ENCODE results near the gene BARD1. TPM values are rescaled to one million over a fixed set of nuclear protein-coding genes. Genes with fewer than 3 reads are reported as not detected.
"Not testable (repeated sequence)": the region's sequence is repeated elsewhere in the genome, so short reads cannot be mapped to it uniquely, and the experiment has no call there.

Gene BARD1
- total RNA-seq, 4 donors from 2014 or later: 7.5 to 25.0 (median 17.7) TPM

- intact Hi-C loops (cut with DNase I): no loop called here
- no peak for DNase-seq
- H3K9me3 ChIP-seq: no peaks in the 10 kb centered on the region
- H3K4me3 ChIP-seq: no peak overlapping the region
- H3K27me3 ChIP-seq: no peaks in the 10 kb centered on the region
- WGBS, 2 donors: 81 to 84% methylated on average over 1 of the region's 1 CpG
- no peak overlapping the region for H3K27ac ChIP-seq
- no peaks in the 10 kb centered on the region for H3K4me1 ChIP-seq
- peaks cover 0 to 22% (median 0%) of the 10 kb centered on the region in 3 donors for H3K36me3 ChIP-seq
- TF ChIP-seq CTCF (IDR thresholded peaks at IDR 0.05) (no peak), POLR2A (IDR thresholded peaks at IDR 0.05) (no peak)
Measured at GRCh38 chr2:214796911-214797310, 12.6 kb downstream of the BARD1 start.

DNA sequence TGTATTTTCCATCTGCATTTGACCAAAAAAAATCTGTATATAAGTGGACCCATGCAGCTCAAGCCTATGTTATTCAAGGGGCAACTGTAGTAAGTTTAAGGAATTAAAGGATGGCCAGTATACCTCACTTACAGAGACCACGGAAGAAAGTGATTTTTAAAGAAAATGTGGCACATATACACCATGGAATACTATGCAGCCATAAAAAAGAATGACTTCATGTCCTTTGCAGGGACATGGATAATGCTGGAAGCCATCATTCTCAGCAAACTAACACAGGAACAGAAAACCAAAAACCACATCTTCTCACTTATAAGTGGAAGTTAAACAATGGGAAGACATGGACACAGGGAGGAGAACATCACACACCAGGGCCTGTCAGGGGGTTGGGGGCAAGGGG, 26.3 kb downstream of the BARD1 start:
- DNase-seq; H3K4me3 ChIP-seq; H3K27ac ChIP-seq; intact Hi-C loops (cut with DNase I); H3K9me3 ChIP-seq; H3K4me1 ChIP-seq; H3K27me3 ChIP-seq: not testable (repeated sequence)
- peaks cover 0 to 50% (median 0%) of the 10 kb centered on the region in 3 donors for H3K36me3 ChIP-seq
- WGBS, 2 donors: 88 to 100% methylated on average over 1 of the region's 1 CpG

- H3K36me3 ChIP-seq: peaks cover 0 to 53% (median 0%) of the 10 kb centered on the region in 3 donors
- 100% methylated on average over 1 of the region's 1 CpG for WGBS, 2 donors
- H3K27ac ChIP-seq: no peak overlapping the region
- no peak for DNase-seq
- intact Hi-C loops (cut with DNase I): no loop called here
- no peaks in the 10 kb centered on the region for H3K27me3 ChIP-seq
- no peak for TF ChIP-seq CTCF (IDR thresholded peaks at IDR 0.05)
- TF ChIP-seq POLR2A (IDR thresholded peaks at IDR 0.05): no peak
- no peaks in the 10 kb centered on the region for H3K9me3 ChIP-seq
- no peak overlapping the region for H3K4me3 ChIP-seq
- no peaks in the 10 kb centered on the region for H3K4me1 ChIP-seq
Measured at GRCh38 chr2:214782671-214783070, 26.8 kb downstream of the BARD1 start.

- DNase-seq: no peak
Measured at GRCh38 chr2:214781226-214781625, 28.3 kb downstream of the BARD1 start.

GRCh38 chr2:214775971-214776370, 33.5 kb downstream of the BARD1 start:
- Histone ChIP-seq H3K27ac (no peak overlapping the region), H3K9me3 (no peaks in the 10 kb centered on the region), H3K4me1 (no peaks in the 10 kb centered on the region), H3K27me3 (no peaks in the 10 kb centered on the region), H3K4me3 (no peak overlapping the region), H3K36me3 (peaks cover 0 to 58% (median 0%) of the 10 kb centered on the region in 3 donors)
- no peak for TF ChIP-seq POLR2A (IDR thresholded peaks at IDR 0.05)
- TF ChIP-seq CTCF (IDR thresholded peaks at IDR 0.05): no peak
- intact Hi-C loops (cut with DNase I): no loop called here
- no peak for DNase-seq

More at GRCh38 chr2:214781226-214781625, 28.3 kb downstream of the BARD1 start:
- TF ChIP-seq POLR2A (IDR thresholded peaks at IDR 0.05) (no peak), CTCF (IDR thresholded peaks at IDR 0.05) (no peak)
- no peaks in the 10 kb centered on the region for H3K9me3 ChIP-seq
- no peaks in the 10 kb centered on the region for H3K4me1 ChIP-seq
- intact Hi-C loops (cut with DNase I): no loop called here
- no peaks in the 10 kb centered on the region for H3K27me3 ChIP-seq
- no peak overlapping the region for H3K4me3 ChIP-seq
- peaks cover 0 to 67% (median 0%) of the 10 kb centered on the region in 3 donors for H3K36me3 ChIP-seq
- no peak overlapping the region for H3K27ac ChIP-seq
- 86 to 89% methylated on average over 2 of the region's 2 CpGs for WGBS, 2 donors

DNA sequence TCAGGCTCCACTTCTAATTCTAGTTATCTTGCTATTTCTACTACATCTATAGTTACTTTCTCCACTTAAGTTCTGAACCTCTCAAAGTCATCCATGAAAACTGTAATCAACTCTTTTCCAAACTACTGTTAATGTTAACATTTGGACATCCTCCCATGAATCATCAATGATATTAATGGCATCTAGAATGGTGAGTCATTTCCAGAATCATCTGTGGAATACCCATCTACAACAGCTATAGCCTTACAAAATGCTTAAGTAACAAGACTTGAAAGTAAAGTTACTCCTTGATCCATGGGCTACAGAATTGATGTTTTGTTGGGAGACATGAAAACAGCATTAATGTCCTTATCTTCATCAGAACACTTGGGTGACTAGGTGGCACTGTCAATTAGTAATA, 35.4 kb downstream of the BARD1 start:
- Histone ChIP-seq H3K9me3 (no peaks in the 10 kb centered on the region), H3K36me3 (peaks cover 0 to 39% (median 0%) of the 10 kb centered on the region in 3 donors), H3K27ac (no peak overlapping the region), H3K4me1 (no peaks in the 10 kb centered on the region), H3K27me3 (no peaks in the 10 kb centered on the region), H3K4me3 (no peak overlapping the region)
- intact Hi-C loops (cut with DNase I): no loop called here
- no peak for DNase-seq
- TF ChIP-seq POLR2A (IDR thresholded peaks at IDR 0.05): no peak
- TF ChIP-seq CTCF (IDR thresholded peaks at IDR 0.05): no peak

All from esophagus squamous epithelium (tissue), 5 donors.